OCI-LY7 (cell line): ENCODE results near the gene ZNF423. TPM values are rescaled to one million over a fixed set of nuclear protein-coding genes. Genes with fewer than 3 reads are reported as not detected.
A peak's percentile ranks its signal among the peaks of the same experiment; 100 is the strongest.

Experiments
- BruUV-seq: library from RNA; stranded (reverse); fragments of 400-500 nt; replicated peaks from 2 replicates; lab custom pipeline; 2021; lab: Mats Ljungman, UMichigan
- CTCF ChIA-PET: fragments of 300-600 bp; sonication (Branson Sonifier 250); formaldehyde crosslinking; loops from one replicate; lab custom pipeline; 2022; ENCODE audit warnings: antibody characterized with exemption; ENCODE audit not compliant: unreplicated experiment; lab: Charles Lee
- POLR2A ChIA-PET: fragments of 300-600 bp; sonication (Branson Sonifier 250); formaldehyde crosslinking; loops from one replicate; lab custom pipeline; 2022; ENCODE audit warnings: antibody characterized with exemption; lab: Charles Lee
- DNase-seq: peaks from one replicate; pipeline ENCODE4 v3.0.0-alpha.2; 2015; ENCODE audit warnings: low spot score
- H2AFZ ChIP-seq: fragments of 200-600 bp; sonication (generic), shearing (Covaris generic); 2 replicates; pipeline ENCODE4 v1.6.1; 2014; ENCODE audit warnings: mild to moderate bottlenecking, antibody characterized with exemption, low read length, moderate library complexity
- H3K27ac ChIP-seq: fragments of 200-600 bp; sonication (generic); 2 replicates; pipeline ENCODE4 v1.5.1; 2014; ENCODE audit warnings: mixed run types, low read depth, mild to moderate bottlenecking, moderate library complexity, low read length, inconsistent platforms; ENCODE audit not compliant: poor library complexity, severe bottlenecking
- H3K36me3 ChIP-seq: fragments of 200-600 bp; sonication (generic); 2 replicates; pipeline ENCODE4 v1.6.1; 2014; ENCODE audit warnings: mild to moderate bottlenecking, antibody characterized with exemption, low read length, moderate library complexity, mixed read lengths; ENCODE audit not compliant: insufficient read depth
- H3K4me1 ChIP-seq: fragments of 200-600 bp; sonication (generic); 2 replicates; pipeline ENCODE4 v1.5.1; 2014; ENCODE audit warnings: mild to moderate bottlenecking, low read length; ENCODE audit not compliant: insufficient read depth, poor library complexity, severe bottlenecking
- H3K4me2 ChIP-seq: fragments of 200-600 bp; sonication (generic); 2 replicates; pipeline ENCODE4 v1.6.1; 2014; ENCODE audit warnings: mild to moderate bottlenecking, low read length
- H3K4me3 ChIP-seq: fragments of 200-600 bp; sonication (generic); 2 replicates; pipeline ENCODE4 v1.5.1; 2014; ENCODE audit warnings: mild to moderate bottlenecking, low read depth, low read length; ENCODE audit not compliant: poor library complexity, severe bottlenecking
- H3K79me2 ChIP-seq: fragments of 200-600 bp; sonication (generic); 2 replicates; pipeline ENCODE4 v1.6.1; 2016; ENCODE audit warnings: low read depth, mild to moderate bottlenecking, low read length, moderate library complexity, mixed read lengths; ENCODE audit not compliant: insufficient read depth
- H3K9me2 ChIP-seq: fragments of 200-600 bp; sonication (generic); 2 replicates; pipeline ENCODE4 v1.6.1; 2016; ENCODE audit warnings: mild to moderate bottlenecking, low read length, mixed read lengths; ENCODE audit not compliant: insufficient read depth
- H3K9me3 ChIP-seq: fragments of 200-600 bp; sonication (generic); 2 replicates; pipeline ENCODE4 v1.6.1; 2014; ENCODE audit warnings: mild to moderate bottlenecking, mixed run types, low read length, mixed read lengths
- H4K20me1 ChIP-seq: fragments of 200-600 bp; sonication (generic); 2 replicates; pipeline ENCODE4 v1.6.1; 2014; ENCODE audit warnings: mild to moderate bottlenecking, antibody characterized with exemption, low read length, moderate library complexity, mixed read lengths; ENCODE audit not compliant: insufficient read depth
- EZH2phosphoT487 ChIP-seq: fragments of 200-600 bp; sonication (generic); IDR thresholded peaks from 2 replicates; pipeline ENCODE4 v1.6.1; 2018; ENCODE audit warnings: low read depth, borderline replicate concordance, mild to moderate bottlenecking, mixed run types, antibody characterized with exemption, low read length, moderate library complexity, mixed read lengths
- intact Hi-C: fragments of 100-400 bp; cut with micrococcal nuclease; formaldehyde crosslinking; loops from one replicate; pipeline ENCODE4 v1.10.0; 2022; ENCODE audit not compliant: unreplicated experiment
- total RNA-seq, 2 experiments: library from RNA; depleted of rRNA in 1 of 2; stranded (reverse); fragments of >200 nt in 1 of 2; shearing (Covaris generic) in 1 of 2; gene quantifications; 2 replicates each; pipeline ENCODE4 v1.2.3, GENCODE V29; 2014 to 2022
- TF ChIP-seq, protein P1 (sequence below): fragments of 200-600 bp; sonication (generic); conservative IDR thresholded peaks from 2 replicates; pipeline ENCODE4 v1.5.1; 2014; ENCODE audit warnings: mild to moderate bottlenecking, antibody characterized with exemption, low read length, moderate library complexity, mixed read lengths

Gene ZNF423
- total RNA-seq, 2 experiments from 2014 or later, result 0.09 to 0.13 TPM

- no peak for TF ChIP-seq EZH2phosphoT487
- TF ChIP-seq, protein P1, sequence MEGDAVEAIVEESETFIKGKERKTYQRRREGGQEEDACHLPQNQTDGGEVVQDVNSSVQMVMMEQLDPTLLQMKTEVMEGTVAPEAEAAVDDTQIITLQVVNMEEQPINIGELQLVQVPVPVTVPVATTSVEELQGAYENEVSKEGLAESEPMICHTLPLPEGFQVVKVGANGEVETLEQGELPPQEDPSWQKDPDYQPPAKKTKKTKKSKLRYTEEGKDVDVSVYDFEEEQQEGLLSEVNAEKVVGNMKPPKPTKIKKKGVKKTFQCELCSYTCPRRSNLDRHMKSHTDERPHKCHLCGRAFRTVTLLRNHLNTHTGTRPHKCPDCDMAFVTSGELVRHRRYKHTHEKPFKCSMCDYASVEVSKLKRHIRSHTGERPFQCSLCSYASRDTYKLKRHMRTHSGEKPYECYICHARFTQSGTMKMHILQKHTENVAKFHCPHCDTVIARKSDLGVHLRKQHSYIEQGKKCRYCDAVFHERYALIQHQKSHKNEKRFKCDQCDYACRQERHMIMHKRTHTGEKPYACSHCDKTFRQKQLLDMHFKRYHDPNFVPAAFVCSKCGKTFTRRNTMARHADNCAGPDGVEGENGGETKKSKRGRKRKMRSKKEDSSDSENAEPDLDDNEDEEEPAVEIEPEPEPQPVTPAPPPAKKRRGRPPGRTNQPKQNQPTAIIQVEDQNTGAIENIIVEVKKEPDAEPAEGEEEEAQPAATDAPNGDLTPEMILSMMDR, result no peak
- no peaks in the 10 kb centered on the region for H3K9me2 ChIP-seq
- no peaks in the 10 kb centered on the region for H3K36me3 ChIP-seq
- ChIA-PET CTCF (no interaction called here), POLR2A (no interaction called here)
- DNase-seq, result no peak
- no peaks in the 10 kb centered on the region for H3K9me3 ChIP-seq
- no peak overlapping the region for H2AFZ ChIP-seq
- peak overlapping the region; percentile 68 for H3K4me3 ChIP-seq
- H4K20me1 ChIP-seq, result no peaks in the 10 kb centered on the region
- H3K4me1 ChIP-seq, result peaks cover 14% of the 10 kb centered on the region
- no TSS peak for BruUV-seq
- peak overlapping the region; percentile 83; the same call in 1 of the 2 replicates for H3K4me2 ChIP-seq
- H3K79me2 ChIP-seq, result no peaks in the 10 kb centered on the region
- H3K27ac ChIP-seq, result no peak overlapping the region
- intact Hi-C loops, result no loop called here
These were observed 1.6 kb downstream of the ZNF423 start for GRCh38 chr16:49854188-49854795.

DNA sequence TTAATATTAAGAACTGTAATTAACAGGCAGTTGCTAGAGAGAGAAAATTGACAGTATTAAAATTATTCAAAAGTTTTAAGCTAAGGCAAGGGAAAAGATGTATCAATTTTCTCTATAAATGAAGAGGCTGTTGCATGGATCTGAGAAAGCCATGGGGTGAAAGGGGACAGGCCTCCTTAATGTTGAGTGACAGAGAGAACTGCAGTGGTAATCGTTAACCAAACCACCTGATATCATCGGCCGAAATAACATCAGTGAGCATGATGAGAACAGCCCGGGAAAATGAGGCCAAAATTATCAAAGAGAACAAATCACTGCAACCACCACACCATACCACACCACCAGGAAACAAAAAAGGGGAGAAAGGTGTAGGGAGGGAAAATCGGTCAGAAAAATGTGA is 3.6 kb downstream of the ZNF423 start:
- Histone ChIP-seq H3K27ac (no peak overlapping the region), H2AFZ (no peak overlapping the region), H3K9me2 (no peaks in the 10 kb centered on the region), H3K36me3 (no peaks in the 10 kb centered on the region), H3K4me1 (peaks cover 5% of the 10 kb centered on the region), H3K79me2 (no peaks in the 10 kb centered on the region), H3K4me2 (no peak overlapping the region), H3K9me3 (no peaks in the 10 kb centered on the region), H4K20me1 (no peaks in the 10 kb centered on the region), H3K4me3 (no peak overlapping the region)
- DNase-seq, result no peak
- intact Hi-C loops, result no loop called here
- ChIA-PET CTCF (no interaction called here), POLR2A (no interaction called here)
- BruUV-seq, result no TSS peak
- TF ChIP-seq, protein P1, result no peak
- no peak for TF ChIP-seq EZH2phosphoT487

GRCh38 chr16:49851468-49851787 is 4.5 kb downstream of the ZNF423 start:
- Histone ChIP-seq H3K4me1 (no peaks in the 10 kb centered on the region), H3K36me3 (no peaks in the 10 kb centered on the region), H3K79me2 (no peaks in the 10 kb centered on the region), H4K20me1 (no peaks in the 10 kb centered on the region), H3K4me3 (no peak overlapping the region), H3K4me2 (no peak overlapping the region), H3K9me3 (no peaks in the 10 kb centered on the region), H2AFZ (no peak overlapping the region), H3K27ac (no peak overlapping the region), H3K9me2 (no peaks in the 10 kb centered on the region)
- intact Hi-C loops, result no loop called here
- POLR2A ChIA-PET, result interaction anchor here (1.2 kb wide), 1 partner anchor 19 kb away, joined by 3 read pairs; no protein-coding TSS in a partner anchor
- TF ChIP-seq, protein P1, result no peak
- no peak for TF ChIP-seq EZH2phosphoT487
- no peak for DNase-seq
- CTCF ChIA-PET, result no interaction called here
- BruUV-seq, result no TSS peak
